ENCODE results near the gene ARHGAP12. TPM values are rescaled to one million over a fixed set of nuclear protein-coding genes. Genes with fewer than 3 reads are reported as not detected.
A peak's percentile ranks its signal among the peaks of the same experiment; 100 is the strongest.

The ARHGAP12 gene
- total RNA-seq, 1 experiment from 2014 or later: 51.9 TPM

DNA sequence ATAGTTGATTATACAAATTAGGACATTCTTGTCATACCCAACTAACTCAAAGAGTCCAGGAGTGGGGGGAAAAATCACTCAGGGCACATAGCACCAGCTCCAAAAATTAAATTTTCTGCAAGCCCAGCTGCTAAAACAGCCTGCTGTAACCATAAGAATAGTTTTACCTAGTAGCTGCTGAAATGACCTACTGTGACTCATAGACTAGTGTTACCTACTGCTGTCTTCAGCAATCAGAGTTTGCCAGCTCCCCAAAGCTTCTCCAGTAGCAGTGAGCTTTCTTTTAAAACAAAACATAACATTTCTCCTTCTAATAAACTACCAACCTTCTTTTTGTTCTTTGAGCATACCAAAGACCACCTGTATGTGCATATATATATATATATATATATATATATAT lies 4.2 kb upstream of the ARHGAP12 start:
- Histone ChIP-seq H2AFZ (no peak overlapping the region), H3K36me3 (ENCODE audit: low read depth) (no peaks in the 10 kb centered on the region), H4K20me1 (ENCODE audit: insufficient read depth) (no peaks in the 10 kb centered on the region), H3K79me2 (ENCODE audit: low read depth) (peaks cover 18% of the 10 kb centered on the region), H3K4me3 (no peak overlapping the region), H3F3A (ENCODE audit: insufficient read depth, low read depth) (peaks cover 18% of the 10 kb centered on the region; the same call in 1 of the 2 replicates), H3K9me3 (ENCODE audit: insufficient read depth, low read depth) (no peaks in the 10 kb centered on the region), H3K9me2 (ENCODE audit: insufficient read depth) (no peaks in the 10 kb centered on the region), H3K4me2 (no peak overlapping the region), H3K27ac (no peak overlapping the region), H3K27me3 (ENCODE audit: insufficient read depth, low read depth) (no peaks in the 10 kb centered on the region), H3K4me1 (replicated peaks; ENCODE audit: insufficient read depth) (peaks cover 61% of the 10 kb centered on the region)
- no peak for DNase-seq
- ChIA-PET CTCF (no interaction called here), POLR2A (ENCODE audit: unreplicated experiment) (interaction anchor here (0.7 kb wide), 1 partner anchor 72 kb away, joined by 10 read pairs; no protein-coding TSS in a partner anchor)
- TF ChIP-seq, protein P1, sequence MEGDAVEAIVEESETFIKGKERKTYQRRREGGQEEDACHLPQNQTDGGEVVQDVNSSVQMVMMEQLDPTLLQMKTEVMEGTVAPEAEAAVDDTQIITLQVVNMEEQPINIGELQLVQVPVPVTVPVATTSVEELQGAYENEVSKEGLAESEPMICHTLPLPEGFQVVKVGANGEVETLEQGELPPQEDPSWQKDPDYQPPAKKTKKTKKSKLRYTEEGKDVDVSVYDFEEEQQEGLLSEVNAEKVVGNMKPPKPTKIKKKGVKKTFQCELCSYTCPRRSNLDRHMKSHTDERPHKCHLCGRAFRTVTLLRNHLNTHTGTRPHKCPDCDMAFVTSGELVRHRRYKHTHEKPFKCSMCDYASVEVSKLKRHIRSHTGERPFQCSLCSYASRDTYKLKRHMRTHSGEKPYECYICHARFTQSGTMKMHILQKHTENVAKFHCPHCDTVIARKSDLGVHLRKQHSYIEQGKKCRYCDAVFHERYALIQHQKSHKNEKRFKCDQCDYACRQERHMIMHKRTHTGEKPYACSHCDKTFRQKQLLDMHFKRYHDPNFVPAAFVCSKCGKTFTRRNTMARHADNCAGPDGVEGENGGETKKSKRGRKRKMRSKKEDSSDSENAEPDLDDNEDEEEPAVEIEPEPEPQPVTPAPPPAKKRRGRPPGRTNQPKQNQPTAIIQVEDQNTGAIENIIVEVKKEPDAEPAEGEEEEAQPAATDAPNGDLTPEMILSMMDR (conservative IDR thresholded peaks at IDR 0.05): no peak
- TF ChIP-seq EZH2 (IDR thresholded peaks at IDR 0.05; ENCODE audit: low read depth): no peak
- intact Hi-C loops (cut with micrococcal nuclease; ENCODE audit: unreplicated experiment): no loop called here
- BruUV-seq (replicated peaks): no TSS peak

DNA sequence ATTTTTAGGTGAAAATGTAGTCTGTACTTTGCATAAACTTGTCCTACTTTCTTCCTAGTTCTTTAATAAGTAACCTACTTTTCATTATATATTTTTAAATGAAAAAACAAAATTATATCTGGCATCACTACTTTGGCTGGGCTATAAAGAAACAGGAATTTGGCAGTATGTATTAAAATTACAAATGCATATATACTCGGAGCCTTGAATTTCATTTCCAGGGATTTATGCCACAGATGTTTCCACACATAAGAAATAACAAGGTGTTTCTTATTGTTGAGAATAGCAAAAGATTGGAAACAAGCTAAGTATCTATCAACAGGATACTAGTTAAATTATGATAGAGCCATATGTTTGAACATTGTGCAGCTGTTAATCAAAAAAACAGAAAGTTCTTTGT lies 2.2 kb upstream of the ARHGAP12 start:
- TF ChIP-seq, protein P1 (conservative IDR thresholded peaks at IDR 0.05): no peak
- no peak for TF ChIP-seq EZH2 (IDR thresholded peaks at IDR 0.05; ENCODE audit: low read depth)
- no TSS peak for BruUV-seq (replicated peaks)
- H3F3A ChIP-seq (ENCODE audit: insufficient read depth, low read depth): peaks cover 25% of the 10 kb centered on the region; the same call in 1 of the 2 replicates
- H3K9me2 ChIP-seq (ENCODE audit: insufficient read depth): no peaks in the 10 kb centered on the region
- no peak for DNase-seq
- H4K20me1 ChIP-seq (ENCODE audit: insufficient read depth): peaks cover 9% of the 10 kb centered on the region
- H3K36me3 ChIP-seq (ENCODE audit: low read depth): no peaks in the 10 kb centered on the region
- H3K27me3 ChIP-seq (ENCODE audit: insufficient read depth, low read depth): no peaks in the 10 kb centered on the region
- H3K4me3 ChIP-seq: peak overlapping the region; percentile 77; the same call in 1 of the 2 replicates
- peak overlapping the region; percentile 99 for H3K4me2 ChIP-seq
- ChIA-PET CTCF (no interaction called here), POLR2A (ENCODE audit: unreplicated experiment) (interaction anchor here (0.6 to 1.6 kb wide), 4 partner anchors 10 to 1501 kb away, joined by 3 to 13 read pairs (median 7); no protein-coding TSS in a partner anchor)
- no peaks in the 10 kb centered on the region for H3K9me3 ChIP-seq (ENCODE audit: insufficient read depth, low read depth)
- intact Hi-C loops (cut with micrococcal nuclease; ENCODE audit: unreplicated experiment): no loop called here
- peaks cover 38% of the 10 kb centered on the region for H3K79me2 ChIP-seq (ENCODE audit: low read depth)
- H3K4me1 ChIP-seq (replicated peaks; ENCODE audit: insufficient read depth): peaks cover 50% of the 10 kb centered on the region
- H2AFZ ChIP-seq: no peak overlapping the region
- peak overlapping the region; percentile 69; the same call in 1 of the 2 replicates for H3K27ac ChIP-seq

DNA sequence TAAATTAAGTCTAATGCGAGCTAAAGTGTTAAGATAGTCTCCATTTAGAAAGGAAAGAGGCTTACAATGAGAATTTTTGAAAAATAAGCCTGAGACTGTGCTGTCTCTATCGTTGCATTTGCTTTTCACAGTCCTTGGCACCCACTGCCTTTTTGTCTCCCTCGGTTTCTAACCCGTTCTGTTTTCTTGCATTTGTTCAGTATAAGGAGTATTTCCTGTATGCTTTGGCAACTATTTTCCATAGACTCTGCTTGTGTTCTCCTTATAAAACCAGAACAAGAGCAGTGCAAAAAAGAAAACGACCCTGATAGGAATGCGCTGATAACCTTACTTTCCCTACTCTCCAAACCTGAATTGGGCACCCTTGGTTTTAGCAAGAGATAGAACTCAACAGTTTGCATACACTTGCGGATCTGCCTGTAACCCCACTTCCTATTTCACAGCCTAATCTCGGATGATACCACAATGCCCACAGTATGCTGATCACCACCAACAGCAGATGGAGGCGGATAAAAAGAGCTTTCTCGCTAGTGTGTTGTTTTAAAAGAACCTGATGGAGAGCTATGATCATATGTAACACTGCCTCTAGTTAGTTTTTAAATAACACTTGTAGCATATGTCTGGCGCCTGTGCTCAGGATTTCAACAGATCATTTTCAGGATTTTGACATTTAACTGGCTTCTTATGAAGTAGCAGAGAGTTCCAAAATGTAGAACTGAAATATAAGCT lies 1.6 kb upstream of the ARHGAP12 start:
- H3K4me3 ChIP-seq: peak overlapping the region; percentile 77
- peaks cover 44% of the 10 kb centered on the region for H3K79me2 ChIP-seq (ENCODE audit: low read depth)
- H2AFZ ChIP-seq: peak overlapping the region; percentile 88; the same call in 1 of the 2 replicates
- DNase-seq: no peak
- no TSS peak for BruUV-seq (replicated peaks)
- H3K27me3 ChIP-seq (ENCODE audit: insufficient read depth, low read depth): no peaks in the 10 kb centered on the region
- CTCF ChIA-PET: interaction anchor here (0.6 to 1.2 kb wide), 3 partner anchors 12 to 68 kb away, joined by 3 to 4 read pairs (median 3); no protein-coding TSS in a partner anchor
- no peaks in the 10 kb centered on the region for H3K9me3 ChIP-seq (ENCODE audit: insufficient read depth, low read depth)
- H4K20me1 ChIP-seq (ENCODE audit: insufficient read depth): peaks cover 12% of the 10 kb centered on the region
- intact Hi-C loops (cut with micrococcal nuclease; ENCODE audit: unreplicated experiment): no loop called here
- POLR2A ChIA-PET (ENCODE audit: unreplicated experiment): interaction anchor here (0.6 to 1.6 kb wide), 6 partner anchors 11 to 1500 kb away, joined by 3 to 9 read pairs (median 4); no protein-coding TSS in a partner anchor
- H3K27ac ChIP-seq: peak overlapping the region; percentile 69
- H3F3A ChIP-seq (ENCODE audit: insufficient read depth, low read depth): peaks cover 25% of the 10 kb centered on the region; the same call in 1 of the 2 replicates
- no peaks in the 10 kb centered on the region for H3K9me2 ChIP-seq (ENCODE audit: insufficient read depth)
- peak overlapping the region; percentile 99 for H3K4me2 ChIP-seq
- H3K4me1 ChIP-seq (replicated peaks; ENCODE audit: insufficient read depth): peaks cover 50% of the 10 kb centered on the region
- no peaks in the 10 kb centered on the region for H3K36me3 ChIP-seq (ENCODE audit: low read depth)
- no peak for TF ChIP-seq EZH2 (IDR thresholded peaks at IDR 0.05; ENCODE audit: low read depth)
- TF ChIP-seq, protein P1 (conservative IDR thresholded peaks at IDR 0.05): no peak
